Type B pancreatic cell (in vitro differentiated cells): Measurements from ENCODE around the gene NT5C3B. TPM values are rescaled to one million over a fixed set of nuclear protein-coding genes. Genes with fewer than 3 reads are reported as not detected.

Source experiments
- DNase-seq: peaks from one replicate; pipeline ENCODE4 v3.0.0; 2021; ENCODE audit warnings: mixed read lengths; ENCODE audit not compliant: unreplicated experiment; ENCODE audit errors: extremely low spot score
- H3K27ac Mint-ChIP-seq: 2 replicates; pipeline ENCODE4 v1.8.0; 2021; ENCODE audit warnings: mild to moderate bottlenecking, mixed read lengths
- H3K27me3 Mint-ChIP-seq: 2 replicates; pipeline ENCODE4 v1.8.0; 2021; ENCODE audit warnings: mixed read lengths
- H3K36me3 Mint-ChIP-seq: 2 replicates; pipeline ENCODE4 v1.8.0; 2021; ENCODE audit warnings: mixed read lengths
- H3K4me1 Mint-ChIP-seq: one replicate; pipeline ENCODE4 v1.8.0; 2021; ENCODE audit warnings: mixed read lengths; ENCODE audit not compliant: unreplicated experiment
- H3K4me3 Mint-ChIP-seq: 2 replicates; pipeline ENCODE4 v1.8.0; 2021; ENCODE audit warnings: mild to moderate bottlenecking, mixed read lengths
- H3K9me3 Mint-ChIP-seq: 2 replicates; pipeline ENCODE4 v1.8.0; 2021; ENCODE audit warnings: mixed read lengths
- CTCF ChIP-seq: fragments of 200-600 bp; sonication (generic); conservative IDR thresholded peaks from 2 replicates; pipeline ENCODE4 v1.5.0; 2021; ENCODE audit warnings: antibody characterized with exemption, mild to moderate bottlenecking
- total RNA-seq: library from RNA; stranded (reverse); gene quantifications from 2 replicates; pipeline ENCODE4 v1.2.1, GENCODE V29; 2021; ENCODE audit warnings: low replicate concordance

Gene NT5C3B
- total RNA-seq, 1 donor from 2014 or later: 74.8 TPM

DNA sequence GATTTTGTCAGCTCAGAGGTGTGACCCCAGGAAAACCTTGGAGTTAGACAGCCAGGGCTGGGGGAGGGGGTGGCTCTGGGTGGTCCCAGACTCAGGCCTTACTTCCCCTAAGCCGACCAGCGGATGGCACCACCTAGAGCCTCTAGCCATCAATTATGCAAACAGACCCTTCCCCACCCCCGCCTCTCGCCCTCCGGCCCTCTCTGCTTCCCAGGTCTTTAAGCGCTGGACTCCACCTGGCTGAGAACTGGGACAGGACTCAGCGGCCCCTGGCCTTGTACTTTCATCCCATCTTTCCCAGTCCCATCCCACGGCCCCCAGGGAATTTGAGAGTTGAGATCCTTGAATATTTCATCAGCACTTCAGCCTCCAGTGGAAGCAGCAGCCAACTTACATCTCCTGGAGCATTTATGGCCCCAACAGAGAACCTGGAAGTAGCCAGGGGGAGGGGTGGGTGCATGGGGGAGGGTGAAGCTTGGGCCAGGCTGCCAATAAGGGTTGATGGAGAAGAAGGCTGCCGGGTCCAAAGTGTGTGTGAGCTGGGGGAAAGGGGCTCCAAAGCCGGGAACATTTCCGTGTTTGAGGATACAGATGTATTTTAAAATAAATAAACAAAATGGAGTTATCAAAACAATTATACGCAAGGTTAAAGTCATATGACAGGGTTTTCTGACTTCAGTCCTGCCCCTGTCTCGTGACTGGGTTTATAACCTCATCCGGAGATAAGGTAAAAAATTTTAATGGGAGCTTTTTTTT, 42.1 kb downstream of the NT5C3B start:
- Mint-ChIP-seq H3K36me3 (no peaks in the 10 kb centered on the region), H3K27ac (peak overlapping the region; percentile 98), H3K4me3 (peak overlapping the region; percentile 67), H3K9me3 (no peaks in the 10 kb centered on the region), H3K4me1 (peaks cover 26% of the 10 kb centered on the region), H3K27me3 (no peaks in the 10 kb centered on the region)
- TF ChIP-seq CTCF: no peak
- no peak for DNase-seq

DNA sequence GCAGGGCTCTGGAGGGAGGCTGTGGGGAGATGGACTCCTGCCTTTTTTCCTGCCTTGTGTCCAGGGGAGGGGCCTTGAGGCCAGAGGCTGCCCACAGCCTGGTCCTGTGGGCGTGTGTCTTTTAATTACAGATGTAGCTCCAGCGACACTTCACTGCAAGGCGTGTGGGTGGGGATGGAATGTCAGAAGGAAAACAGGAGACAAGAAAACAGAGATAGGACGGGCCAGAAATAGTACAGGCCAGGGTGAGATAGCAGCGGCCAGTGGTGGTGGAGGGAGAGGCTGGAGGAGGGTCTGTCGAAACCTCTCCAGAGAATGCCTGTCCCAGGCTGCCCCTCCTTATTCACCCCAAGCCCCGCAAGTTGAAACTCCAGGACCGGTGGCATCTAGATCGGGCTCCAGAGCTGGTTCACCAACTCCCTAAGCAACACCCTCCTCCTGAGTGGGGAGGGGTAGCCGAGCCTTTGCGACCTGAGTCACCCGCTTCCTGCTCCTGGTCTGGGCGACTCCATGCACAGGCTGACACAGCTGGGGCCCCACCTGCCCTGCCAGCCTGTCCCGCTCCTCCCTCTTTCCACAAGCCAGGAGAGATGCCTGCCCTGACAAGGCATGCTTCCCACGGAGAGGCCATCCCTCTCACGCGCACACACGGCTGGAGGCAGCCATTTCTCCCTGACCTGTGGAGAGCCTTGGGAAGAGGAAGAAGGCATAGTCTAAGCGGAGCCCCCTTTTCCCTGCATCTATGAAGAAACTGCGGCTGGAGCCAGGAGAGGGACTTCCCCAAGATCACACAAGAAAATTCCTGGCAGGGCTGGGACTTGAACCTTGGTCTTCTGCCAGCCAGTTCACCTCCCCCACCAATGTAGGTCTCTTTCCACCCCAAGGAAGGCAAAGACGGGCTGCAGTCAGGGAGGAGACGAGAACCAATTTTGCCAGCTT, 42.9 kb downstream of the NT5C3B start:
- peak overlapping the region; percentile 78 for H3K4me3 Mint-ChIP-seq
- no peaks in the 10 kb centered on the region for H3K36me3 Mint-ChIP-seq
- no peak for DNase-seq
- no peaks in the 10 kb centered on the region for H3K9me3 Mint-ChIP-seq
- no peaks in the 10 kb centered on the region for H3K27me3 Mint-ChIP-seq
- no peak for TF ChIP-seq CTCF
- H3K4me1 Mint-ChIP-seq: peaks cover 28% of the 10 kb centered on the region
- H3K27ac Mint-ChIP-seq: peak overlapping the region; percentile 98

DNA sequence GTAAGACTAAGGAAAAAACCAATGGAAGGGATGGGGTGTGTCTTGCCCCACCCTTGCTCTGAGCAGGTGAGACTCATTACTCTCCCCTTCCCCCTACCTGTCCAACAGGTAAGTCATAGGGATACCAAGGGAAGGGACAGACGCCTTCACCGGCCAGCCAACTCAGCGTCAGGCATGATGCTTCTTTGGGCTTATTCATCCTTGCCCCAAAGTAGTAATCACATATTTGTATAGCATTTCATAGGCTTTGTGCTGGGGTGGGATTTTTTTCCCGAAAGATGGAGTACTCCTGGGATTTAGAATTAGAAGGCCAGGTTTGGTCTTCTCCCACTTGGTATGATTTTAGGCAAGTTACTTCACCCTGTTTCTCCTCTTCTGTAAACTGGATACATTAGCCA, 49.0 kb downstream of the NT5C3B start:
- DNase-seq: no peak
- Mint-ChIP-seq H3K9me3 (no peaks in the 10 kb centered on the region), H3K4me1 (peaks cover 21% of the 10 kb centered on the region), H3K27ac (peak overlapping the region; percentile 94), H3K27me3 (no peaks in the 10 kb centered on the region), H3K4me3 (peak overlapping the region; percentile 90), H3K36me3 (no peaks in the 10 kb centered on the region)
- TF ChIP-seq CTCF: no peak

DNA sequence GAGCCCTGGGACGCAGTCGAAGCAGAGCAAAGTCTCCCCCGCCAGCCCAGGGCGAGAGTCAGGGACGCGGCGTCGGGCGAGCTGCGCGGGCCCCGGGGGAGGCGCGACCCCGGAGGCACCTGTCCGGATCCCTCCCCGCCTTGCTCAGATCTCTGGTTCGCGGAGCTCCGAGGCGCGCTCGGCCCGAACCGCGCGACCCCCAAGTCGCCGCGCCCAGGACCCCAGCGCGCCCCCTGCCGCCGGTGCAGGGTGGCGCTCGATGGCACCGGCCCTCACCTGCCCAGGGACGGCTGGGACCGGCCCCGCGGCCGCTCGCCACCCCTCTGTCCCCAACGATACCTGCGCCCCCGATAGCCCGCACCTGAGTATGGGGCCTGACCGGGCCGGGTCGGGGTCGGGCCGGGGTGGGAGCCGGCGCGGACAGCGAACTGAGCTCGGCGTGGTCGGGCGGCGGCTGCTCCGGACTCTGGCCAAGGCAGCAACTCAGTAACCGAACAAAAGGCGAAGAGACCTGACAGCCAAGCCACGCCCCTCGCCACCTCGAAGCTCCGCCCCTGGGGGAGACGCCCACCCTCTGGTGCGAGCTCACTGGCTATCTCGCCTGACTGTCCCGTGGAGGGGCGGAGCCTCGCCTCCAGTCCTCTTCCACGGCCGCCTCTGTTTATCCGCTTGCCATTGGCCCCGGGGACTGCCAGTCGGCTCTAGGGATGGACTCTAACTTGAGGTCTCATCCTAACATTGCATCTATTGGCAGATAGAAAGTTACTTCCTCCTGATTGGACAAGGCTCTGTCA, 49.6 kb downstream of the NT5C3B start, which contains the start of gene JUP:
Gene JUP (minus strand): TSS at position 485 of the 794 bp plus-strand sequence. CDS start 14,857 bp downstream, outside the sequence.
- Mint-ChIP-seq H3K27me3 (no peaks in the 10 kb centered on the region), H3K9me3 (no peaks in the 10 kb centered on the region), H3K4me1 (peaks cover 27% of the 10 kb centered on the region), H3K36me3 (no peaks in the 10 kb centered on the region), H3K27ac (peak within 1 kb of the TSS; percentile 98), H3K4me3 (peak within 1 kb of the TSS; percentile 96)
- TF ChIP-seq CTCF: peak; percentile 92
- peak; percentile 100 for DNase-seq

GRCh38 chr17:41785859-41786226, 50.2 kb downstream of the NT5C3B start:
- H3K27ac Mint-ChIP-seq: peak overlapping the region; percentile 98

More at GRCh38 chr17:41785859-41786226, 50.2 kb downstream of the NT5C3B start:
- Mint-ChIP-seq H3K27me3 (no peaks in the 10 kb centered on the region), H3K36me3 (no peaks in the 10 kb centered on the region), H3K9me3 (no peaks in the 10 kb centered on the region), H3K4me3 (peak overlapping the region; percentile 96), H3K4me1 (peaks cover 30% of the 10 kb centered on the region)
- no peak for DNase-seq
- no peak for TF ChIP-seq CTCF
